ENCODE results near the gene TRIP11.

Gene TRIP11

GRCh38 chr14:92012121-92012748, 27.6 kb downstream of the TRIP11 start:
- H3K9ac ChIP-seq (ENCODE audit: low read depth in 1 of 2, low read length in 2 of 2): no peak overlapping the region
- H3K27me3 ChIP-seq (ENCODE audit: control insufficient read depth in 1 of 2, insufficient read depth in 2 of 2, low read length in 2 of 2): no peaks in the 10 kb centered on the region
- H3K4me3 ChIP-seq (ENCODE audit: low read depth in 1 of 2, low read length in 2 of 2): no peak overlapping the region
- H3K27ac ChIP-seq (ENCODE audit: low read depth, low read length): no peak overlapping the region
- H3K4me1 ChIP-seq (ENCODE audit: control insufficient read depth in 1 of 2, insufficient read depth in 2 of 2, low read length in 2 of 2): peaks cover 0 to 5% of the 10 kb centered on the region in 2 donors
- H3K9me3 ChIP-seq (ENCODE audit: control insufficient read depth in 1 of 2, low read length in 2 of 2): no peaks in the 10 kb centered on the region
- H3K36me3 ChIP-seq (ENCODE audit: control insufficient read depth in 1 of 2, insufficient read depth in 2 of 2, low read length in 2 of 2): peaks cover 22 to 57% of the 10 kb centered on the region in 2 donors

DNA sequence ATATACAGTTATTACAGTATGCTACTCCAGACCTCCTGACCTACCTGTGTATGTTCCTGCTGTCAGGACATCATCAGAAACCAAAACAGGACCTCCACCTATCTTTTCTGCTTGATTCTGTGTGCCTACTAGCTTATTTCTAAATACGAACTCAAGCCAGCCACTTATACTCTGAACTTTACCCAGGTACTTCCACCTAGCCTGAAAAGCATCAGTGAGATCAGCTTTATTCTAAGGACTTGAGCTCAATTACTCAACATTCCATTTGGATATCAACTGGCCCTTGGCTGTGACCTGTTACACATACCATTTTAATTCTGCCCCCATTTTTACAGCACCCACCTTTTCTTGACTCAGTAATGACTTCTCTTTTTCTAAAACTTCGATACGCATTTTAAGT, 29.2 kb downstream of the TRIP11 start:
- Histone ChIP-seq H3K4me3 (ENCODE audit: low read depth in 1 of 2, low read length in 2 of 2) (no peak overlapping the region), H3K36me3 (ENCODE audit: control insufficient read depth in 1 of 2, insufficient read depth in 2 of 2, low read length in 2 of 2) (peaks cover 16 to 52% of the 10 kb centered on the region in 2 donors), H3K27me3 (ENCODE audit: control insufficient read depth in 1 of 2, insufficient read depth in 2 of 2, low read length in 2 of 2) (no peaks in the 10 kb centered on the region), H3K4me1 (ENCODE audit: control insufficient read depth in 1 of 2, insufficient read depth in 2 of 2, low read length in 2 of 2) (peaks cover 0 to 5% of the 10 kb centered on the region in 2 donors), H3K9me3 (ENCODE audit: control insufficient read depth in 1 of 2, low read length in 2 of 2) (no peaks in the 10 kb centered on the region), H3K27ac (ENCODE audit: low read depth, low read length) (no peak overlapping the region), H3K9ac (ENCODE audit: low read depth in 1 of 2, low read length in 2 of 2) (no peak overlapping the region)

- H3K27ac ChIP-seq (ENCODE audit: low read depth, low read length): no peak overlapping the region
- no peak overlapping the region for H3K9ac ChIP-seq (ENCODE audit: low read depth in 1 of 2, low read length in 2 of 2)
- peaks cover 0 to 5% of the 10 kb centered on the region in 2 donors for H3K4me1 ChIP-seq (ENCODE audit: control insufficient read depth in 1 of 2, insufficient read depth in 2 of 2, low read length in 2 of 2)
- H3K9me3 ChIP-seq (ENCODE audit: control insufficient read depth in 1 of 2, low read length in 2 of 2): no peaks in the 10 kb centered on the region
- peaks cover 19 to 48% of the 10 kb centered on the region in 2 donors for H3K36me3 ChIP-seq (ENCODE audit: control insufficient read depth in 1 of 2, insufficient read depth in 2 of 2, low read length in 2 of 2)
- no peak overlapping the region for H3K4me3 ChIP-seq (ENCODE audit: low read depth in 1 of 2, low read length in 2 of 2)
- no peaks in the 10 kb centered on the region for H3K27me3 ChIP-seq (ENCODE audit: control insufficient read depth in 1 of 2, insufficient read depth in 2 of 2, low read length in 2 of 2)
Observed at GRCh38 chr14:92009604-92010003, 30.3 kb downstream of the TRIP11 start.

GRCh38 chr14:92005019-92005418, 34.8 kb downstream of the TRIP11 start:
- Histone ChIP-seq H3K9ac (ENCODE audit: low read depth in 1 of 2, low read length in 2 of 2) (no peak overlapping the region), H3K27me3 (ENCODE audit: control insufficient read depth in 1 of 2, insufficient read depth in 2 of 2, low read length in 2 of 2) (no peaks in the 10 kb centered on the region), H3K27ac (ENCODE audit: low read depth, low read length) (no peak overlapping the region), H3K9me3 (ENCODE audit: control insufficient read depth in 1 of 2, low read length in 2 of 2) (no peaks in the 10 kb centered on the region), H3K36me3 (ENCODE audit: control insufficient read depth in 1 of 2, insufficient read depth in 2 of 2, low read length in 2 of 2) (peaks cover 16 to 35% of the 10 kb centered on the region in 2 donors), H3K4me1 (ENCODE audit: control insufficient read depth in 1 of 2, insufficient read depth in 2 of 2, low read length in 2 of 2) (no peaks in the 10 kb centered on the region), H3K4me3 (ENCODE audit: low read depth in 1 of 2, low read length in 2 of 2) (no peak overlapping the region)

DNA sequence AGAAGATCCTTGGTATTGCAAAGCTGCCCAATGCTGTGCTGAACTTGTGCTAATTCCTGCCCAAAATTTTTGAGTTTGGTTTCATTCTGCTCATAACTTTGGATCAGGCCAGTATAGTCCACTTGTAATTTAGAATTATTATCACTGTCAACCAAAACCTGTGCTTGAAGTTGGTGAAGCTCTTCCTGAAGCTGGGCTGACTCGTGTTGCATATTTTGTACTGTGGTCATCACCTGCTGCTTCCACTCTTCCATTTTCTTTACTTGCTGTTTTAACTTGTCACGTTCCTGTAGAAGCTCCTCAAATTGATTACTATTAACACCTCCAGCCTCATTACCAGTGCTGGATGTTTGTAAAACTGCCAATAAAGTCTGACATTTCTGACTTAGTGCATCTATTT, 35.8 kb downstream of the TRIP11 start:
- Histone ChIP-seq H3K4me1 (ENCODE audit: control insufficient read depth in 1 of 2, insufficient read depth in 2 of 2, low read length in 2 of 2) (no peaks in the 10 kb centered on the region), H3K9me3 (ENCODE audit: control insufficient read depth in 1 of 2, low read length in 2 of 2) (no peaks in the 10 kb centered on the region), H3K9ac (ENCODE audit: low read depth in 1 of 2, low read length in 2 of 2) (no peak overlapping the region), H3K36me3 (ENCODE audit: control insufficient read depth in 1 of 2, insufficient read depth in 2 of 2, low read length in 2 of 2) (peaks cover 16 to 32% of the 10 kb centered on the region in 2 donors), H3K27me3 (ENCODE audit: control insufficient read depth in 1 of 2, insufficient read depth in 2 of 2, low read length in 2 of 2) (no peaks in the 10 kb centered on the region), H3K4me3 (ENCODE audit: low read depth in 1 of 2, low read length in 2 of 2) (no peak overlapping the region), H3K27ac (ENCODE audit: low read depth, low read length) (no peak overlapping the region)

- Histone ChIP-seq H3K4me3 (ENCODE audit: low read depth in 1 of 2, low read length in 2 of 2) (no peak overlapping the region), H3K36me3 (ENCODE audit: control insufficient read depth in 1 of 2, insufficient read depth in 2 of 2, low read length in 2 of 2) (peaks cover 8 to 28% of the 10 kb centered on the region in 2 donors), H3K27ac (ENCODE audit: low read depth, low read length) (no peak overlapping the region), H3K4me1 (ENCODE audit: control insufficient read depth in 1 of 2, insufficient read depth in 2 of 2, low read length in 2 of 2) (peaks cover 6 to 7% of the 10 kb centered on the region in 2 donors), H3K9me3 (ENCODE audit: control insufficient read depth in 1 of 2, low read length in 2 of 2) (no peaks in the 10 kb centered on the region), H3K9ac (ENCODE audit: low read depth in 1 of 2, low read length in 2 of 2) (no peak overlapping the region), H3K27me3 (ENCODE audit: control insufficient read depth in 1 of 2, insufficient read depth in 2 of 2, low read length in 2 of 2) (no peaks in the 10 kb centered on the region)
Observed at GRCh38 chr14:91998667-91999570, 40.9 kb downstream of the TRIP11 start.

DNA sequence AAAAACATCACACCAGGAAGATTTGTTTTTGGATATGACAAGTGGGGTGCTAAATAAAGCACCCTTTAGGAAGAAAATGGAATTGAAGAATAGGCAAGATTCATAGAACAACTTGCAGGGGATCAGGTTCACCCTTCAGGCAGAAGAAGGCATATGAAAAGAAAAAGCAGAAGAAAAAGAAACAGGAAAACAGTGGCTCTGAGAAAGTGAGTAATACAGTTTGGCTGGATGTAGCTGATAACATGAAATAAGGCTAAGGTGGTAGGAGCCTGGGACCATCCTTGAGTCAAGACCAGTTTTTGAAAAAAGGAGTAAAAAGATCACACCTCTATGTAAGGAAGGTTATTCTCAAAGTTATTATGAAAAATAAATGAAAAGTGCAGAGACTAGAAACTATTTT, 42.4 kb downstream of the TRIP11 start:
- Histone ChIP-seq H3K27ac (ENCODE audit: low read depth, low read length) (peak overlapping the region; percentile 24), H3K9ac (ENCODE audit: low read depth in 1 of 2, low read length in 2 of 2) (no peak overlapping the region), H3K27me3 (ENCODE audit: control insufficient read depth in 1 of 2, insufficient read depth in 2 of 2, low read length in 2 of 2) (no peaks in the 10 kb centered on the region), H3K9me3 (ENCODE audit: control insufficient read depth in 1 of 2, low read length in 2 of 2) (no peaks in the 10 kb centered on the region), H3K4me1 (ENCODE audit: control insufficient read depth in 1 of 2, insufficient read depth in 2 of 2, low read length in 2 of 2) (peaks cover 6 to 7% of the 10 kb centered on the region in 2 donors), H3K36me3 (ENCODE audit: control insufficient read depth in 1 of 2, insufficient read depth in 2 of 2, low read length in 2 of 2) (peaks cover 5 to 35% of the 10 kb centered on the region in 2 donors), H3K4me3 (ENCODE audit: low read depth in 1 of 2, low read length in 2 of 2) (no peak overlapping the region)

- Histone ChIP-seq H3K4me1 (ENCODE audit: control insufficient read depth in 1 of 2, insufficient read depth in 2 of 2, low read length in 2 of 2) (peaks cover 6 to 7% of the 10 kb centered on the region in 2 donors), H3K4me3 (ENCODE audit: low read depth in 1 of 2, low read length in 2 of 2) (no peak overlapping the region), H3K36me3 (ENCODE audit: control insufficient read depth in 1 of 2, insufficient read depth in 2 of 2, low read length in 2 of 2) (peaks cover 5 to 40% of the 10 kb centered on the region in 2 donors), H3K9me3 (ENCODE audit: control insufficient read depth in 1 of 2, low read length in 2 of 2) (no peaks in the 10 kb centered on the region), H3K27ac (ENCODE audit: low read depth, low read length) (no peak overlapping the region), H3K9ac (ENCODE audit: low read depth in 1 of 2, low read length in 2 of 2) (no peak overlapping the region), H3K27me3 (ENCODE audit: control insufficient read depth in 1 of 2, insufficient read depth in 2 of 2, low read length in 2 of 2) (no peaks in the 10 kb centered on the region)
Observed at GRCh38 chr14:91996948-91997371, 42.9 kb downstream of the TRIP11 start.

DNA sequence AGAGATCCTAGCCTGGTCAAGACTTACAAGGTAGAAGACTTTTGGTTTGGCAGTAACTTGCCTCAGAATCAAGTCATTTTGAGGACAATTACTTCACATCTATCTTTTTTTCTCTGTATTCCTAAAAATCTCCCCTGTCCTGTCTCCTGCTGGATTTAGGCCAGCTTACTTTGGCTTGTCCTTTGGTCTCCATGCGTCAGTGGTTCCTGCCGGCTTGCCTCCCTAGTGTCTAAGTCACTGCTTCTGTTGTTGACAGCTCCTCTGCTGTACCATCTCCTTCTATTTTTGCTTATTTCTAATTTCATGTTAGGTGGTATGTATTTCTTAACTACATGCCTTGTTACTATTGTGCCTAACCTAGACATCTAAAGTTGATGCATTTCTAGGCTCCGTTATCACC, 52.7 kb downstream of the TRIP11 start:
- H3K27me3 ChIP-seq (ENCODE audit: control insufficient read depth in 1 of 2, insufficient read depth in 2 of 2, low read length in 2 of 2): no peaks in the 10 kb centered on the region
- H3K27ac ChIP-seq (ENCODE audit: low read depth, low read length): no peak overlapping the region

DNA sequence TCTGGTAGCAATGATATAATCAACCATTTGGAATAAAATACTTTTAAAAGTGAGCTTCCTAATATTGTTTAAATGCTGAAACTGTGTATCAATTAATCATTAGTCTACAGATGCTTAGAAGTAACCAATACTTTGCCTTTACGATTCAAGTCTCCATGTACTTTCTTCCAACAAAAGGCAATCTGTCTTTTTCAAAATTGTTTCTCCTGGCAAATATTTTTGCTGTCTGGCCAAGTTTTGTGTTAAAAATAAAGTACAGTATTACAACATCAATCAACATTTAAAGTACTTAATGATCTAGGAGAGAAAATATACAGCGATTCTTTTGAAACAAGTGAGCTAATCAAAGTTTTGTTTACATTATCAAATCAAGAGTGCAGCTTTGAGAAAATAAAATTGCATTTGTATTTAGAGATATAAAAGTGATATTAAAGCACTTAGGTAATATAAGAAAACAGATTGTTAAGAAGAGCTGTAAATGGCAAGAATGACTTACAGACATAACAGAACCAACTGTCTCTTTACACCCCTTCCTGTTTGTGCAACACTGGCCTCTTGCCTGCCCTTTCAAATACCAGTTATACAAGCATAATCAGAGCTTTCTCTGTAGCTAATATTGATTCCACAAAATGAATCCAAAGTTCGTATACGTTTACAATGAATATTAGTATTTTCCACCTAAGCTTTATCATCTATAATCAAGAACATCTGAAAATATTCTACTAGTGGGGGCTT, 54.2 kb downstream of the TRIP11 start:
- no peak overlapping the region for H3K27ac ChIP-seq (ENCODE audit: low read depth, low read length)

More for the DNA sequence above, 52.7 kb downstream of the TRIP11 start:
- Histone ChIP-seq H3K4me3 (ENCODE audit: low read depth in 1 of 2, low read length in 2 of 2) (no peak overlapping the region), H3K9ac (ENCODE audit: low read depth in 1 of 2, low read length in 2 of 2) (no peak overlapping the region), H3K9me3 (ENCODE audit: control insufficient read depth in 1 of 2, low read length in 2 of 2) (no peaks in the 10 kb centered on the region), H3K36me3 (ENCODE audit: control insufficient read depth in 1 of 2, insufficient read depth in 2 of 2, low read length in 2 of 2) (peaks cover 32 to 67% of the 10 kb centered on the region in 2 donors), H3K4me1 (ENCODE audit: control insufficient read depth in 1 of 2, insufficient read depth in 2 of 2, low read length in 2 of 2) (no peaks in the 10 kb centered on the region)

More for the DNA sequence above, 54.2 kb downstream of the TRIP11 start:
- Histone ChIP-seq H3K27me3 (ENCODE audit: control insufficient read depth in 1 of 2, insufficient read depth in 2 of 2, low read length in 2 of 2) (no peaks in the 10 kb centered on the region), H3K9me3 (ENCODE audit: control insufficient read depth in 1 of 2, low read length in 2 of 2) (no peaks in the 10 kb centered on the region), H3K9ac (ENCODE audit: low read depth in 1 of 2, low read length in 2 of 2) (no peak overlapping the region), H3K36me3 (ENCODE audit: control insufficient read depth in 1 of 2, insufficient read depth in 2 of 2, low read length in 2 of 2) (peaks cover 26 to 53% of the 10 kb centered on the region in 2 donors), H3K4me3 (ENCODE audit: low read depth in 1 of 2, low read length in 2 of 2) (no peak overlapping the region), H3K4me1 (ENCODE audit: control insufficient read depth in 1 of 2, insufficient read depth in 2 of 2, low read length in 2 of 2) (no peaks in the 10 kb centered on the region)
